Astrocyte of the cerebellum (primary cell): Measurements from ENCODE around the gene CCDC60.

Experiments used
- DNase-seq: peaks from one replicate; pipeline ENCODE4 v3.0.0-alpha.2; 2011; ENCODE audit warnings: low read depth
- H3K4me3 ChIP-seq: 2 replicates; pipeline ENCODE4 v1.5.1; 2011; ENCODE audit warnings: mild to moderate bottlenecking, low read depth, low read length, moderate library complexity
- in situ Hi-C: cut with HindIII; loops from 2 replicates; pipeline ENCODE4 v1.10.0; 2017; ENCODE audit warnings: low sequenced_read_pairs
- TF ChIP-seq, protein P1 (sequence below): IDR thresholded peaks from 2 replicates; pipeline ENCODE4 v1.5.1; 2012; ENCODE audit warnings: low read length, low read depth, moderate library complexity, mild to moderate bottlenecking; ENCODE audit errors: missing control alignments

CCDC60 gene

GRCh38 chr12:119385659-119386058, 51.1 kb downstream of the CCDC60 start:
- DNase-seq, result no peak
- TF ChIP-seq, protein P1, sequence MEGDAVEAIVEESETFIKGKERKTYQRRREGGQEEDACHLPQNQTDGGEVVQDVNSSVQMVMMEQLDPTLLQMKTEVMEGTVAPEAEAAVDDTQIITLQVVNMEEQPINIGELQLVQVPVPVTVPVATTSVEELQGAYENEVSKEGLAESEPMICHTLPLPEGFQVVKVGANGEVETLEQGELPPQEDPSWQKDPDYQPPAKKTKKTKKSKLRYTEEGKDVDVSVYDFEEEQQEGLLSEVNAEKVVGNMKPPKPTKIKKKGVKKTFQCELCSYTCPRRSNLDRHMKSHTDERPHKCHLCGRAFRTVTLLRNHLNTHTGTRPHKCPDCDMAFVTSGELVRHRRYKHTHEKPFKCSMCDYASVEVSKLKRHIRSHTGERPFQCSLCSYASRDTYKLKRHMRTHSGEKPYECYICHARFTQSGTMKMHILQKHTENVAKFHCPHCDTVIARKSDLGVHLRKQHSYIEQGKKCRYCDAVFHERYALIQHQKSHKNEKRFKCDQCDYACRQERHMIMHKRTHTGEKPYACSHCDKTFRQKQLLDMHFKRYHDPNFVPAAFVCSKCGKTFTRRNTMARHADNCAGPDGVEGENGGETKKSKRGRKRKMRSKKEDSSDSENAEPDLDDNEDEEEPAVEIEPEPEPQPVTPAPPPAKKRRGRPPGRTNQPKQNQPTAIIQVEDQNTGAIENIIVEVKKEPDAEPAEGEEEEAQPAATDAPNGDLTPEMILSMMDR, result no peak
- in situ Hi-C loops, result no loop called here
- H3K4me3 ChIP-seq, result no peak overlapping the region

DNA sequence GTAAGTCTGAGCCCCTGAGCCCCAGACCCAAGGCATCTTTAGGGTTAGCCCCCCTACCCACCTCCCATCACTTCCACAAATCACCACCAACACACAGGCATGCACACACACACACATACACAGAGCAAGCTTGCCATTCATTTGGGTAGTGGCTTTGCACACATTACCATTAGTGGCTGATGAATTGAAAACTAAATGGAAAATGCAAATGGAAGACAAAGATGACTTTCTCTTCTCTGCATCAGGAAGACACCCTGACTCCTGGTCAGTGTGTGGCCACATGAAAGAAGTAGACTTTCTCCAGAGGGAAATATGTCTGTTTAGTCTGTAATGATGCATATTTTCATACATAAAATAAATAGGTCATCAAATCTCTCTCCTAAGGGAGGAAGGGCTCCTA, 55.2 kb downstream of the CCDC60 start:
- in situ Hi-C loops, result no loop called here
- no peak overlapping the region for H3K4me3 ChIP-seq
- TF ChIP-seq, protein P1, result no peak
- no peak for DNase-seq

DNA sequence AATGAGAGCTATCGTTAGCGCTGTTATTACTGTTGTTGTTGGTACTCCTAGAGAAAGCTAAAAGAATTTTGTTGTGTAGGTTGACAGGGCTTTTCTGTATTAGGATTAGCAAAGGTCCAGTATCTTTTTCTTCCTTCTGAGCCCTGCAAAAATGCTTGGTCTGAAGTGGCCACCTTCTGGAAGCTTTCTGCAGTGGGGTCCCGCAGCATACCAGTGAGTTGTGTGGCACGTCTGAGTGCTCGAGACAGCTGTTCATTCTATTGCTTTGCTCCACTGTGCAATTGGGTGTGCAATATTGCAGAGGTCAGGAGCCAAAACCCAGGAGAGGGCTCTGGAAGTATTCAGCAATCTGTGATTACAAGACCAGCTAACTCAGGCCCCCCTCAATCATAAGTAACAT, 57.1 kb downstream of the CCDC60 start:
- in situ Hi-C loops, result no loop called here
- TF ChIP-seq, protein P1, result no peak
- no peak overlapping the region for H3K4me3 ChIP-seq
- DNase-seq, result no peak

GRCh38 chr12:119393677-119394076, 59.1 kb downstream of the CCDC60 start:
- TF ChIP-seq, protein P1, result no peak
- in situ Hi-C loops, result no loop called here
- no peak for DNase-seq
- H3K4me3 ChIP-seq, result no peak overlapping the region

DNA sequence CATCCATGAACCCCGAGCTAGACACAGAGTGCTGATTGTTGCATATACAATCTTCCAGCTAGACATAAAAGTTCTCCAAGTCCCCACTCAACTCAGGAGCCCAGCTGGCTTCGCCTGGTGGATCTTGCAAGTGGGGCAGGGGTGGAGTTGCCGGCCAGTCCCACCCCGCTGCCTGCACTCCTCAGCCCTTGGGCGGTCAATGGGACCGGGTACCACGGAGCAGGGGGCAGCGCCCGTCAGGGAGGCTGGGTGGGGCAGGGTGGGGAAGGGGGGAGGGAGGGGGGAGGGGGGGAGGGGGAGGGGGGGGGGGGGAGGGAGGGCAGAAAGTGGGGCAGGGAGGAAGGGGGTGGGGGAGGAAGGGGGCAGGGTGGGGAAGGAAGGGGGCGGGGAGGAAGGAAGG, 63.0 kb downstream of the CCDC60 start:
- no peak for DNase-seq
- in situ Hi-C loops, result no loop called here
- no peak overlapping the region for H3K4me3 ChIP-seq
- TF ChIP-seq, protein P1, result no peak

- in situ Hi-C loops, result no loop called here
- DNase-seq, result no peak
- TF ChIP-seq, protein P1, result no peak
- no peak overlapping the region for H3K4me3 ChIP-seq
These were observed 63.7 kb downstream of the CCDC60 start for GRCh38 chr12:119398190-119398589.

GRCh38 chr12:119399301-119399700, 64.8 kb downstream of the CCDC60 start:
- no peak for DNase-seq
- H3K4me3 ChIP-seq, result no peak overlapping the region
- in situ Hi-C loops, result no loop called here
- TF ChIP-seq, protein P1, result no peak
